Smooth muscle cell (in vitro differentiated cells): Measurements from ENCODE around the gene KANSL2. TPM values are rescaled to one million over a fixed set of nuclear protein-coding genes. Genes with fewer than 3 reads are reported as not detected.
"Not testable (repeated sequence)": the region's sequence is repeated elsewhere in the genome, so short reads cannot be mapped to it uniquely, and the experiment has no call there.

Experiments
- DNase-seq: peaks from one replicate; lab custom pipeline; 2025; ENCODE audit not compliant: unreplicated experiment; lab: John Stamatoyannopoulos, UW
- H2AFZ ChIP-seq: fragments of 200-600 bp; sonication (generic); 2 replicates; pipeline ENCODE4 v1.6.0; 2016; ENCODE audit warnings: antibody characterized with exemption, low read depth, mild to moderate bottlenecking
- H3F3A ChIP-seq: fragments of 200-600 bp; sonication (generic); 2 replicates; pipeline ENCODE4 v1.6.0; 2017; ENCODE audit warnings: antibody characterized with exemption, low read depth
- H3K27ac ChIP-seq: fragments of 200-600 bp; sonication (generic); 2 replicates; pipeline ENCODE4 v1.5.1; 2016; ENCODE audit warnings: low read depth, mild to moderate bottlenecking
- H3K27me3 ChIP-seq: fragments of 200-600 bp; sonication (generic); 2 replicates; pipeline ENCODE4 v1.6.1; 2016; ENCODE audit warnings: low read depth, mild to moderate bottlenecking
- H3K36me3 ChIP-seq: fragments of 200-600 bp; sonication (generic); 2 replicates; pipeline ENCODE4 v1.5.1; 2016; ENCODE audit warnings: low read depth
- H3K4me1 ChIP-seq: fragments of 200-600 bp; sonication (generic); 2 replicates; pipeline ENCODE4 v1.5.1; 2016; ENCODE audit warnings: low read depth
- H3K4me2 ChIP-seq: fragments of 200-600 bp; sonication (generic); 2 replicates; pipeline ENCODE4 v1.6.0; 2016; ENCODE audit warnings: mild to moderate bottlenecking
- H3K4me3 ChIP-seq: fragments of 200-600 bp; sonication (generic); 2 replicates; pipeline ENCODE4 v1.5.1; 2016; ENCODE audit warnings: mild to moderate bottlenecking
- H3K79me2 ChIP-seq: fragments of 200-600 bp; sonication (generic); 2 replicates; pipeline ENCODE4 v1.6.0; 2016; ENCODE audit warnings: low read depth, mild to moderate bottlenecking
- H3K9ac ChIP-seq: fragments of 200-600 bp; sonication (generic); 2 replicates; pipeline ENCODE4 v1.6.0; 2016; ENCODE audit warnings: low read depth
- H3K9me3 ChIP-seq: fragments of 200-600 bp; sonication (generic); replicated peaks from 2 replicates; pipeline ENCODE4 v1.5.1; 2016; ENCODE audit warnings: low read depth
- H4K20me1 ChIP-seq: fragments of 200-600 bp; sonication (generic); 2 replicates; pipeline ENCODE4 v1.6.0; 2016; ENCODE audit warnings: low read depth
- WGBS: methylation state at CpG from one replicate; pipeline ENCODE4 v1.1.7; 2016; ENCODE audit warnings: low lambda C conversion rate; 5-methylcytosine and 5-hydroxymethylcytosine counted together
- polyA plus RNA-seq: library from polyadenylated mRNA; unstranded; fragments of >200 nt; fragmentation: Nextera tagmentation; extraction: Ambion mirVana; gene quantifications from 2 replicates; pipeline ENCODE4 v1.2.1, GENCODE V29; 2016
- total RNA-seq: library from RNA; depleted of rRNA; stranded (reverse); fragments of >200 nt; gene quantifications from 2 replicates; pipeline ENCODE4 v1.2.3, GENCODE V29; 2014
- TF ChIP-seq, protein P1 (sequence below): fragments of 200-600 bp; sonication (generic); IDR thresholded peaks from 2 replicates; pipeline ENCODE4 v1.5.1; 2017; ENCODE audit warnings: borderline replicate concordance, mild to moderate bottlenecking, antibody characterized with exemption; ENCODE audit not compliant: insufficient read depth, poor library complexity, severe bottlenecking

The KANSL2 gene
- total and polyA plus RNA-seq, 2 experiments from 2014 or later, result 29.7 to 40.7 TPM

DNA sequence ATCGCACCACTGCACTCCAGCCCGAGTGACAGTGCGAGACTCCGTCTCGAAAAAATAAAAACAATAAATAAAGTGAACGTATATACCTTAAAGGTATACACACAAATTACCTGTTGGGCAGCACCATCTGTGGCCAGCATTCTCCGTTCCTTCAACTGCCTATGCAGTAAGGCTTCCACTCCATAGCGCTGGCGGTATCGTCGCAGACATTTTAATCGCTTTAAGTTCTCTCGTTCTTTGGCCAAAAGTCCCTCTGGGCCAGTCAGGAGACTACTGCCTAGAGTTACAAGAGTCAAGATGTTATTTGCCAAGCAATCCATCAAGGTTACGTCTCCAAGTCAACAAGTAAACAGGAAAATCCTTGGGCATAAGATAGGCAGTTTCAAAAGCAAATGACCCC is 13.0 kb downstream of the KANSL2 start:
- TF ChIP-seq, protein P1, sequence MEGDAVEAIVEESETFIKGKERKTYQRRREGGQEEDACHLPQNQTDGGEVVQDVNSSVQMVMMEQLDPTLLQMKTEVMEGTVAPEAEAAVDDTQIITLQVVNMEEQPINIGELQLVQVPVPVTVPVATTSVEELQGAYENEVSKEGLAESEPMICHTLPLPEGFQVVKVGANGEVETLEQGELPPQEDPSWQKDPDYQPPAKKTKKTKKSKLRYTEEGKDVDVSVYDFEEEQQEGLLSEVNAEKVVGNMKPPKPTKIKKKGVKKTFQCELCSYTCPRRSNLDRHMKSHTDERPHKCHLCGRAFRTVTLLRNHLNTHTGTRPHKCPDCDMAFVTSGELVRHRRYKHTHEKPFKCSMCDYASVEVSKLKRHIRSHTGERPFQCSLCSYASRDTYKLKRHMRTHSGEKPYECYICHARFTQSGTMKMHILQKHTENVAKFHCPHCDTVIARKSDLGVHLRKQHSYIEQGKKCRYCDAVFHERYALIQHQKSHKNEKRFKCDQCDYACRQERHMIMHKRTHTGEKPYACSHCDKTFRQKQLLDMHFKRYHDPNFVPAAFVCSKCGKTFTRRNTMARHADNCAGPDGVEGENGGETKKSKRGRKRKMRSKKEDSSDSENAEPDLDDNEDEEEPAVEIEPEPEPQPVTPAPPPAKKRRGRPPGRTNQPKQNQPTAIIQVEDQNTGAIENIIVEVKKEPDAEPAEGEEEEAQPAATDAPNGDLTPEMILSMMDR, result no peak
- no peak overlapping the region for H3K27ac ChIP-seq

DNA sequence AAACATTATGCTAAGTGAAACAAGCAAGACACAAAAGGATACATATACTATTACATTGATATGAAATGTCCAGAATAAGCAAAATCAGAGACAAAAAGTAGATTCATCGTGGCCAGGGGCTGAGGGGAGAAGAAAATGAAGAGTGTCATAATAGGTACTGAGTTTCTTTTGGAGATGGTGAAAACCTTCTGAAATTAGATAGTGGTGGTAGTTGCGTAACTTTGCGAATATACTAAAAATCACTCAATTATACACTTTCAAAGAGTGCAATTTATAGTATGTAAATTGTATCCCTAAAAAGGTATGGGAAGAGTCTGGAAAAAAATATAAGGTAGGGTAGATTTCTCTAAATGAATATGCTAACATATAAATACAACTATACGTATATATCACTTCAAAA is 22.2 kb downstream of the KANSL2 start:
- Histone ChIP-seq H2AFZ (no peak overlapping the region), H3K4me1 (no peaks in the 10 kb centered on the region), H3K27me3 (no peaks in the 10 kb centered on the region), H3K4me2 (no peak overlapping the region), H3K79me2 (peaks cover 37% of the 10 kb centered on the region), H3K4me3 (no peak overlapping the region), H3K36me3 (peaks cover 39% of the 10 kb centered on the region), H4K20me1 (peaks cover 47% of the 10 kb centered on the region), H3K9me3 (no peaks in the 10 kb centered on the region), H3K27ac (no peak overlapping the region), H3F3A (no peaks in the 10 kb centered on the region), H3K9ac (no peak overlapping the region)
- TF ChIP-seq, protein P1, result no peak
- no peak for DNase-seq
- WGBS, result over 99% methylated on average over 4 of the region's 4 CpGs

More for the DNA sequence above, 13.0 kb downstream of the KANSL2 start:
- H3K4me2 ChIP-seq, result no peak overlapping the region
- no peak overlapping the region for H2AFZ ChIP-seq
- H3K4me1 ChIP-seq, result no peaks in the 10 kb centered on the region
- 98% methylated on average over 14 of the region's 14 CpGs for WGBS
- no peaks in the 10 kb centered on the region for H3K9me3 ChIP-seq
- H3F3A ChIP-seq, result no peaks in the 10 kb centered on the region
- no peak overlapping the region for H3K9ac ChIP-seq
- peaks cover 44% of the 10 kb centered on the region for H3K36me3 ChIP-seq
- DNase-seq, result no peak
- H3K27me3 ChIP-seq, result no peaks in the 10 kb centered on the region
- H3K4me3 ChIP-seq, result no peak overlapping the region
- peaks cover 49% of the 10 kb centered on the region for H4K20me1 ChIP-seq
- H3K79me2 ChIP-seq, result peaks cover 39% of the 10 kb centered on the region

DNA sequence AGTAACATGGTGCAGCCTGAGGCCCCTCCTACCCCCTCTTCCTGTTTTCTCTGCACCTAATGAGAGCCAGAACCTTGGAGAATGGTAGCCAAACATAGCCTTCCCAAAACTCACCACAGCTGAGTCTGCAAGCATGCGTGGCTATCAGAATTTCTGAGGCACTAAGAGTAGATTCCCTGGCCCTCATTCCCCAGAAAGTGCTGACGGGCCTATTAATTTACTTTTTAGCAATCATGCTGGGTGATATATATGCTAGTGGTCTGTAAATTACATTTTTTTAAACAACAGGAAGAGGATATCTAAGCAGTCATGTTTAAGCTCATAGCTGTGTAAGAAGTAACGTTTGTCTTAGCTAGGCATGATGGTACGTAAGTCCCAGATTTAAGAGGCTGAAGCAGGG is 30.4 kb downstream of the KANSL2 start:
- H2AFZ ChIP-seq, result no peak overlapping the region
- 66% methylated on average over 4 of the region's 4 CpGs for WGBS

DNA sequence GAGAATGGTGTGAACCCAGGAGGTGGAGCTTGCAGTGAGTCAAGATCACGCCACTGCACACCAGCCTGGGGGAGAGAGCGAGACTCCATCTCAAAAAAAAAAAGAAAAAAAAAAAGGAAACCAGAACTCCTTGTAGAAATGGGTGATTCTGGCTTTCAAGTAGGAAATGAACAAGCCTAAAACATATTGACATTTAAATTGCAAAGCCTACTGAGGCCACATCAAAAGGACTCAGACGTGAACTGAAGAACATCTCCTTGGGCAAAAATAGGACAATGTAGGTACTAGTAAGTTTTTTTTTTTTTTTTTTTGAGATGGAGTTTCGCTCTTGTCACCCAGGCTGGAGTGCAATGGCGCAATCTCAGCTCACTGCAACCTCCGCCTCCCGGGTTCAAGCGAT is 36.7 kb downstream of the KANSL2 start:
- H4K20me1 ChIP-seq, H3K9ac ChIP-seq, H3K9me3 ChIP-seq, H3F3A ChIP-seq, H3K4me1 ChIP-seq, DNase-seq, H3K4me3 ChIP-seq, H3K79me2 ChIP-seq, H3K27me3 ChIP-seq, H2AFZ ChIP-seq, H3K27ac ChIP-seq, H3K4me2 ChIP-seq: not testable (repeated sequence)
- peaks cover 26% of the 10 kb centered on the region for H3K36me3 ChIP-seq
- WGBS, result 96% methylated on average over 6 of the region's 8 CpGs

More for the DNA sequence above, 30.4 kb downstream of the KANSL2 start:
- Histone ChIP-seq H3K4me2 (no peak overlapping the region), H3F3A (no peaks in the 10 kb centered on the region), H3K4me1 (no peaks in the 10 kb centered on the region), H3K27me3 (no peaks in the 10 kb centered on the region), H3K36me3 (peaks cover 33% of the 10 kb centered on the region), H3K79me2 (no peaks in the 10 kb centered on the region), H3K9ac (no peak overlapping the region), H3K4me3 (no peak overlapping the region), H4K20me1 (peaks cover 22% of the 10 kb centered on the region), H3K9me3 (no peaks in the 10 kb centered on the region), H3K27ac (no peak overlapping the region)
- no peak for DNase-seq
- TF ChIP-seq, protein P1, result no peak
